Measurements from ENCODE around the gene STMN1. TPM values are rescaled to one million over a fixed set of nuclear protein-coding genes. Genes with fewer than 3 reads are reported as not detected.

STMN1 gene
- total RNA-seq, 1 experiment from 2014 or later = 368 TPM

- TF ChIP-seq SP1 (IDR thresholded peaks at IDR 0.05; ENCODE audit: low read depth) = no peak
- TF ChIP-seq POLR2A (IDR thresholded peaks at IDR 0.05; ENCODE audit: borderline replicate concordance, extremely low read depth, insufficient read depth, insufficient read length) = no peak
- TF ChIP-seq, protein P1, sequence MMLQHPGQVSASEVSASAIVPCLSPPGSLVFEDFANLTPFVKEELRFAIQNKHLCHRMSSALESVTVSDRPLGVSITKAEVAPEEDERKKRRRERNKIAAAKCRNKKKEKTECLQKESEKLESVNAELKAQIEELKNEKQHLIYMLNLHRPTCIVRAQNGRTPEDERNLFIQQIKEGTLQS (IDR thresholded peaks at IDR 0.05) = no peak
- no peak for TF ChIP-seq POLR2AphosphoS5 (IDR thresholded peaks at IDR 0.05; ENCODE audit: low read depth, low read length)
Observed at GRCh38 chr1:25952841-25953401, 46.7 kb upstream of the STMN1 start (continued).

DNA sequence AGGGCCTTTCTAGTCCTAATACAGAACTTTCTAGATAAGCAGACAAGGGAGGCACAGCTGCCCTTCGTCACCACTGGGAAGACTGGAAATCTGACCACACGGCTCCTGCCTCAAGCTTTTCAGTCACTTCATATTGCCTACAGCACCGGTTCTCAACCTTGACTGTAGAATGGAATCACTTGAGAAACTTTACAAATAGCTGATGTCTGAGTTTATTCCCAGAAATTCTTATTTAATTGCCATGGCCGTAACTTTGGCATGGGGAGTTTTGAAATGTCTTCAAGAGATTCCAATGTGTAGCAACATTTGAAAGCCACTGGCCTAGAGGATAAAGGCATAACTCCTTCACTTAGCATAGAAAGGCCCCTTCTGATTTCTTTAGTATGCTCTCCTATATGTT, 42.4 kb upstream of the STMN1 start:
- Histone ChIP-seq H3K79me2 (ENCODE audit: insufficient read depth, low read length) (no peaks in the 10 kb centered on the region), H3K27me3 (ENCODE audit: insufficient read depth, low read length) (no peaks in the 10 kb centered on the region), H3K9ac (ENCODE audit: low read length) (no peak overlapping the region), H3K36me3 (ENCODE audit: control insufficient read depth in 1 of 2, insufficient read depth in 2 of 2, low read length in 2 of 2) (no peaks in the 10 kb centered on the region), H3K4me3 (replicated peaks in 1 of 2; ENCODE audit: low read depth in 1 of 2, low read length in 2 of 2) (no peak overlapping the region), H3K4me2 (ENCODE audit: low read length) (no peak overlapping the region), H3K27ac (ENCODE audit: low read depth, low read length) (no peak overlapping the region), H4K20me1 (ENCODE audit: insufficient read depth) (no peaks in the 10 kb centered on the region), H3K9me2 (ENCODE audit: insufficient read depth) (no peaks in the 10 kb centered on the region), H3K9me3 (ENCODE audit: control insufficient read depth in 1 of 2, insufficient read depth in 1 of 2, low read depth in 1 of 2, low read length in 2 of 2) (no peaks in the 10 kb centered on the region), H3K4me1 (ENCODE audit: control insufficient read depth in 1 of 2, insufficient read depth in 2 of 2, low read length in 2 of 2) (no peaks in the 10 kb centered on the region), H2AFZ (ENCODE audit: low read depth, low read length, poor library complexity, severe bottlenecking) (no peak overlapping the region)
- RAD21 ChIA-PET (ENCODE audit: low non-redundant PET in 1 of 2, low total read pairs in 2 of 2, uncharacterized antibody in 2 of 2, unreplicated experiment in 2 of 2) = no interaction called here
- BruUV-seq (replicated peaks) = no TSS peak
- intact Hi-C loops (cut with micrococcal nuclease) = no loop called here
- TF ChIP-seq TCF7L2 (IDR thresholded peaks at IDR 0.05; ENCODE audit: borderline replicate concordance, extremely low read depth, insufficient read depth, insufficient read length) (no peak), ELF1 (IDR thresholded peaks at IDR 0.05; ENCODE audit: borderline replicate concordance, low read depth) (no peak), CTCF (IDR thresholded peaks at IDR 0.05 in 2 of 3, conservative IDR thresholded peaks at IDR 0.05 in 1 of 3; ENCODE audit: borderline replicate concordance in 1 of 3, insufficient read depth in 1 of 3, low read depth in 2 of 3, low read length in 2 of 3) (no peak), SRF (IDR thresholded peaks at IDR 0.05; ENCODE audit: low read depth) (no peak), EZH2 (IDR thresholded peaks at IDR 0.05) (no peak), EGR1 (IDR thresholded peaks at IDR 0.05; ENCODE audit: low read depth) (no peak), CEBPB (IDR thresholded peaks at IDR 0.05; ENCODE audit: low read depth) (no peak), POLR2AphosphoS5 (IDR thresholded peaks at IDR 0.05; ENCODE audit: low read depth, low read length) (no peak), ZNF274 (IDR thresholded peaks at IDR 0.05; ENCODE audit: low read depth, low read length) (no peak)
- TF ChIP-seq, protein P2, sequence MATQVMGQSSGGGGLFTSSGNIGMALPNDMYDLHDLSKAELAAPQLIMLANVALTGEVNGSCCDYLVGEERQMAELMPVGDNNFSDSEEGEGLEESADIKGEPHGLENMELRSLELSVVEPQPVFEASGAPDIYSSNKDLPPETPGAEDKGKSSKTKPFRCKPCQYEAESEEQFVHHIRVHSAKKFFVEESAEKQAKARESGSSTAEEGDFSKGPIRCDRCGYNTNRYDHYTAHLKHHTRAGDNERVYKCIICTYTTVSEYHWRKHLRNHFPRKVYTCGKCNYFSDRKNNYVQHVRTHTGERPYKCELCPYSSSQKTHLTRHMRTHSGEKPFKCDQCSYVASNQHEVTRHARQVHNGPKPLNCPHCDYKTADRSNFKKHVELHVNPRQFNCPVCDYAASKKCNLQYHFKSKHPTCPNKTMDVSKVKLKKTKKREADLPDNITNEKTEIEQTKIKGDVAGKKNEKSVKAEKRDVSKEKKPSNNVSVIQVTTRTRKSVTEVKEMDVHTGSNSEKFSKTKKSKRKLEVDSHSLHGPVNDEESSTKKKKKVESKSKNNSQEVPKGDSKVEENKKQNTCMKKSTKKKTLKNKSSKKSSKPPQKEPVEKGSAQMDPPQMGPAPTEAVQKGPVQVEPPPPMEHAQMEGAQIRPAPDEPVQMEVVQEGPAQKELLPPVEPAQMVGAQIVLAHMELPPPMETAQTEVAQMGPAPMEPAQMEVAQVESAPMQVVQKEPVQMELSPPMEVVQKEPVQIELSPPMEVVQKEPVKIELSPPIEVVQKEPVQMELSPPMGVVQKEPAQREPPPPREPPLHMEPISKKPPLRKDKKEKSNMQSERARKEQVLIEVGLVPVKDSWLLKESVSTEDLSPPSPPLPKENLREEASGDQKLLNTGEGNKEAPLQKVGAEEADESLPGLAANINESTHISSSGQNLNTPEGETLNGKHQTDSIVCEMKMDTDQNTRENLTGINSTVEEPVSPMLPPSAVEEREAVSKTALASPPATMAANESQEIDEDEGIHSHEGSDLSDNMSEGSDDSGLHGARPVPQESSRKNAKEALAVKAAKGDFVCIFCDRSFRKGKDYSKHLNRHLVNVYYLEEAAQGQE (IDR thresholded peaks at IDR 0.05; ENCODE audit: low read depth) = no peak
- TF ChIP-seq, protein P1 (IDR thresholded peaks at IDR 0.05) = no peak
- DNase-seq (ENCODE audit: low read depth, low spot score) (no peak), ATAC-seq (no peak)
- CTCF ChIA-PET = interaction anchor here (0.6 kb wide), 1 partner anchor 103 kb away, joined by 3 read pairs; no protein-coding TSS in a partner anchor
- POLR2A ChIA-PET = no interaction called here
